ENCODE results near the gene VTI1A.

Gene VTI1A

DNA sequence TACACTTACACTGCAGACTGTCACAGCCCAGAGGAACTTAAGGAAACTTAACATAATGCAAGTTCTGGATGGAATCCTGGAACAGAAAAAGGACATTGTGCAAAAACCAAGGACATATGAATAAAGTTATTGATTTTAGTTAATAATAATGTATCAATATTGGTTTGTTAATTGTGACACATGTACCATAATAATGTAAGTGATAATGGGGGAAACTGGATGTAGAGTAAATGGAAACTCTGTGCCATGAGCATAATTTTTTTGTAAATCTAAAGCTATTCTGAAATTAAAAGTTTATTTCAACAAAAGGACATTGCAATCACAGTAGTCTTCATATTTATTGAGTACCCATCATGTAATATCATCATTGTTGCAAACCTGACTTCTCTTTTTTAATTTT is 107.2 kb downstream of the VTI1A start:
- H3K4me3 Mint-ChIP-seq: no peak overlapping the region
- H3K36me3 Mint-ChIP-seq: peaks cover 7 to 8% of the 10 kb centered on the region in 2 donors
- H3K27me3 Mint-ChIP-seq: no peaks in the 10 kb centered on the region
- no peak overlapping the region for H3K27ac Mint-ChIP-seq
- H3K9me3 Mint-ChIP-seq: no peaks in the 10 kb centered on the region
- DNase-seq: no peak
- ATAC-seq (replicated peaks): no peak
- H3K4me1 Mint-ChIP-seq: no peaks in the 10 kb centered on the region

DNA sequence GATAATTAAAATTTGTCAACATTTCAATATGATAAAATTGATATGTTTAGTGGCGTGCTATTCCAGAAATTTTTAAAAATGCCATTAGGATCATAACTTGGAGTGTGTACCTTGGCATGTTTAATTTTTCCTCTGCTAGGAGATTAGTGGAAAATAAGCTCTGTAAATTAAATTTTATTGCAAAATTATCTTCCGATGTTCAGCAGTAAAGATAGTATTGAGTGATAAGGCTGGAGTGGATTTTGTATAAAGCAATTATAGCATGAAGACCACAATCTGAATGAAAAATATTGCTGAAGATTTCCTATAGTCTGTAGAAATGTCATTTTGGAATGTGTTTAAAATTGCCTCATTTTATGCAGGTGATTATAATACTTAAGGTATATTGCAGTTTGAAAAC is 110.2 kb downstream of the VTI1A start:
- no peaks in the 10 kb centered on the region for H3K27me3 Mint-ChIP-seq
- no peaks in the 10 kb centered on the region for H3K4me1 Mint-ChIP-seq
- ATAC-seq (replicated peaks): no peak
- H3K36me3 Mint-ChIP-seq: peaks cover 6 to 10% of the 10 kb centered on the region in 2 donors
- H3K27ac Mint-ChIP-seq: no peak overlapping the region
- H3K9me3 Mint-ChIP-seq: no peaks in the 10 kb centered on the region
- H3K4me3 Mint-ChIP-seq: no peak overlapping the region
- no peak for DNase-seq

DNA sequence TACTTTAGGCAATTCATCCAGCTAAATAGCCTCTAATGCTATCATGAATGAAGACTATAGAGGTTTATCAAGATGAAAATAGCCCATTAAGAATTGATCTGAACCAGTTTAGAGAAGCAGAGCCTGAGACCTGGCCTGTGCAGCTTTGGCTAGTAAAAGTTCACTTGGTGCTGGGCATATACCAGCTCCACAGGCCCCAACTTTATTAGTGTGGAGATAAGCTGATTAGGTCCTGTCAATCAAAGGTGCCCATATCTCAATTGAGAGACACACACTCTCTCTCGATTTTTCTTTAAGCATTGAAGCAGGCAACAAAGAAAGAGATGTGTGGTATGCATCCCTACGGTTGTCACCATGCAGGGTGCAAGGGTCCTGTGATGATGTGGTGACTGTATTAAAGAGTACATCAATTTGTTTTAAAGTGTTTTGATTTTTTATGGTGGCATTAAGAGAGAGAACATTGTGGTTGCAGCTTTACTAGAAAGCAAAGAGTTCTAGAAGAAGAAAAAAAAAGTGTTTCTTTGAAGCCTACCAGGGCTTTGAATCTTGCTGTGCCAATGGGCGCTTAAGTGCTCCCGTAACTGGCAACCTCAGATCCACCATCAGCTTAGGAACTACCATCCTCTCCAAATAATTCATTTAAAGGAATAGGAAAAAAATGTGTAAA is 111.6 kb downstream of the VTI1A start:
- H3K27me3 Mint-ChIP-seq: no peaks in the 10 kb centered on the region
- H3K36me3 Mint-ChIP-seq: peaks cover 0 to 3% of the 10 kb centered on the region in 2 donors
- H3K4me3 Mint-ChIP-seq: no peak overlapping the region
- no peak for ATAC-seq (replicated peaks)
- no peaks in the 10 kb centered on the region for H3K9me3 Mint-ChIP-seq
- H3K27ac Mint-ChIP-seq: no peak overlapping the region
- H3K4me1 Mint-ChIP-seq: no peaks in the 10 kb centered on the region
- DNase-seq: no peak

DNA sequence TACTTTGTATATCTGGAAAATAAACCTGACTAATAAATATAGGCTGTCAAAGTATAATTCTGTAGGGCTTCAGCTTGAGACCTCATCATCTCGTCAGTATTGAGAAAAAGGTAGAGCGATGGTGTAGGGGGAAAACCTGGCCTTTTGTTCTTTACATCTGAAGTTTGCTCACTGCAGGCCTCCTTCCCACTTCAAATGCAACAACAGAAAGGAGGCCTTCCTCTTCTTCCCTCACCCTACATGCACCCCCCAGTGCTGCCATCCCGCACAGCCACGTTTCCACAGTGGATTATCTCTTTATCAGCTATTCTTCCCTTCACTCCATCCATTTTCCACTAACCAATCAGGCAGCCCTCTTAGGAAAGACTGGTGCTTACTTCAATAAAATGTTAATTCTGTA is 112.3 kb downstream of the VTI1A start:
- Mint-ChIP-seq H3K36me3 (peaks cover 0 to 3% of the 10 kb centered on the region in 2 donors), H3K9me3 (no peaks in the 10 kb centered on the region), H3K27me3 (no peaks in the 10 kb centered on the region), H3K4me3 (no peak overlapping the region), H3K27ac (no peak overlapping the region), H3K4me1 (no peaks in the 10 kb centered on the region)
- DNase-seq: no peak
- no peak for ATAC-seq (replicated peaks)

DNA sequence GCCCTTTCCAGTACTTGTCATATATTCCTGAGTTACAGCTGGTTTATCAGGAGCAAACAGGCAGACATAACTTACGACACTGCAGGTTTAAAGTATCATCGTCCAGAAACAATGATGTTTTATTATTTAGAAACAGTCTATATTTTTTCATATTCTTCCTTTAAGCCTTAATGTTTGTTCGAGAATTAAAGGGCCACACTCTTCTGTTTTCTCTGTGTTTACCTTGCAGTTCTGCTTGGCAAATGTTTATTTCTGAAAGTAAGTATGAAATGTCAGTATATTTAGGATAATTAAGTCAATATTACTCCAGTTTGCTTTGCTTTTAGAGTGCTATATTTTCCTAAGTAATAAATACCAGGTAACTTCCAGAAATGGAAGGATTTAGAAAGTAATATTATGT is 115.1 kb downstream of the VTI1A start:
- Mint-ChIP-seq H3K4me1 (no peaks in the 10 kb centered on the region), H3K27ac (no peak overlapping the region), H3K9me3 (no peaks in the 10 kb centered on the region), H3K27me3 (no peaks in the 10 kb centered on the region), H3K4me3 (no peak overlapping the region), H3K36me3 (peaks cover 0 to 3% of the 10 kb centered on the region in 2 donors)
- DNase-seq (no peak), ATAC-seq (replicated peaks) (no peak)

DNA sequence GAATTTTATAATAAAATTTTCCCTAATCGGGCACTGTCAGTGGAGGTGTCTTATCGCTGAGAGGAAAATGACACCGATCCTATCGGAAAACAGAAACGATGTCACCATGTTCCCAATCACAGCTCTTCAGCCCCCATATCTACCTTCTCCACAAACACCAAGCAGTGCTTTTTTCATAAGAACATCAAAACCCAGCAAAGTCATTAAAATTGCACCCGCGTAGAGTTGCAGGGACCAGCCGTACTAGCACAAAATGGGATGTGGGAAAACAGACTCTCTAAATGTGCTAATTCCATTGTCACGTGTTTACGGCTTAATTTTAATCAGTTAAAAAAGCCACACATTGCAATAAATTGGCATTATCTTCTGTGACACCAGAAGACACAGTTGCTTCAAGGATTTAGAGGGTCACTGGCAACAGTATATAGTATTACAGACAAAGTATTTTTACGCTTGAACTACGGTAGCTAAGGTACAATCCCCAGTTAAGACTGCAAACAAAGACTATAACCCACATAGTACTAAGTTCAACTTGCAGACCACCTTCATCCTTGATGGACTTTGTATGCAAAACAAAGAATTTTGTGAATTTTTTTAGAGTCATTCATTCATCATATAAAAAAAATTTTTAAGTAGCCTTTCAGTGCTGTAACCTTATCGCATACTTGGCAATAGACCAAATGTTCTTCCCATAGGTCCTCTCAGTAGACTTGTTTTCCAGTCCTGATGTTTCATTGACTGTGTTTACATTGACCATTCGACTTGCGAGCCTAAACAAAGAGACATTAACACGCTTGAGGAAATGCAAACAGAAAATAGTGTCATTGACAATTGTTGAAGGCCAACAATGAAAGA is 116.0 kb downstream of the VTI1A start:
- Mint-ChIP-seq H3K4me3 (no peak overlapping the region), H3K27ac (no peak overlapping the region), H3K4me1 (no peaks in the 10 kb centered on the region), H3K36me3 (peaks cover 0 to 3% of the 10 kb centered on the region in 2 donors), H3K27me3 (no peaks in the 10 kb centered on the region), H3K9me3 (no peaks in the 10 kb centered on the region)
- ATAC-seq (replicated peaks) (no peak), DNase-seq (no peak)

DNA sequence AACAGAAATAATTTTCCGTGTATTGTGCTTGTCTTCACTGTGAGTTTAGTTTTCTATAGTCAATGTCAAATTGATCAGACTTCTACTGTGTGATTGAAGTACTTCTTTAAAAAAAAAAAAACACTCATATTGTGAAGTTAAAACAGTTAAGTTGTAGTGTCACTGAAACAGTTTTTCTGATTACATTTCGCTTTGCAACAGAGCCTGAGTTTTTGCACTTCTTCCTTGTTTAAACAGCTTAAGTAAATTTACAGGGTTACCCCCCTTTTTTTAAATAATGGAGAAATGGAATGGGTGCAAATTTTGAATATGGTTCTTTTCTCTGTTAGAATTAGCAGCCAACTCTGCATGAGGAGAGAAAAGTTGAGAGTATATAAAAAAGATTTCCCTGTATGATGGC is 117.3 kb downstream of the VTI1A start:
- no peaks in the 10 kb centered on the region for H3K9me3 Mint-ChIP-seq
- H3K4me1 Mint-ChIP-seq: peaks cover under 1 to 7% of the 10 kb centered on the region in 2 donors

DNA sequence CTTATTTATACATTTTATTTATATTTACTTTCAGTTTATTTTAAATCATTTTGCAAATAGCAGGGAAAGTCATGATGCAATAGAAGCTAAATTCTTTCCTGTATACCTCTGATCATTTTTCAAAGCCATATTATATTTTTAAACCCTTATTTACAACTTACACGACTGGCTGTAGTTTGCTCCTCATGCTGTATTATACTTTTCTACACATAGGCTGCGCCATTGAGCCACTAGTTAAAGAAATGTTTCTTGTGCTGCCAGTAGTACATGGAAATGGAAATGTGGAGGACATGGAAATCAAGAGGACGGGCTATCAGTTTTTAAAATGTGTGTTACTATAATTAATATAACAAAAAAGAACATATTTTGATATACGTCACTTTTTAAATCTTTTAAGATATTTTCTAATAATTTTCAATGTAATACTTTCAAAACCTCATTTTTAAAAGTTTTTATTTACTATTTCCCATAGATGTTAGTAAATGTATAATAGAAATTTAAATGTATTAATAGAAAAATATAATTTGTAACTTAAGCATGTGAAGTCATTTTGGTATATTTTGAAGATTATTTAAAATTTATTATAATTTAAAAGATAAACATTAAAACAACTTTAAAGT is 118.5 kb downstream of the VTI1A start:
- Mint-ChIP-seq H3K27me3 (no peaks in the 10 kb centered on the region), H3K9me3 (no peaks in the 10 kb centered on the region), H3K4me3 (no peak overlapping the region), H3K4me1 (peaks cover 1 to 9% of the 10 kb centered on the region in 2 donors), H3K36me3 (peaks cover 4% of the 10 kb centered on the region in 2 donors), H3K27ac (no peak overlapping the region)
- no peak for ATAC-seq (replicated peaks)
- DNase-seq: no peak

More for the DNA sequence above, 117.3 kb downstream of the VTI1A start:
- H3K27ac Mint-ChIP-seq: no peak overlapping the region
- no peak overlapping the region for H3K4me3 Mint-ChIP-seq
- DNase-seq (no peak), ATAC-seq (replicated peaks) (no peak)
- no peaks in the 10 kb centered on the region for H3K27me3 Mint-ChIP-seq
- H3K36me3 Mint-ChIP-seq: peaks cover 2 to 6% of the 10 kb centered on the region in 2 donors

DNA sequence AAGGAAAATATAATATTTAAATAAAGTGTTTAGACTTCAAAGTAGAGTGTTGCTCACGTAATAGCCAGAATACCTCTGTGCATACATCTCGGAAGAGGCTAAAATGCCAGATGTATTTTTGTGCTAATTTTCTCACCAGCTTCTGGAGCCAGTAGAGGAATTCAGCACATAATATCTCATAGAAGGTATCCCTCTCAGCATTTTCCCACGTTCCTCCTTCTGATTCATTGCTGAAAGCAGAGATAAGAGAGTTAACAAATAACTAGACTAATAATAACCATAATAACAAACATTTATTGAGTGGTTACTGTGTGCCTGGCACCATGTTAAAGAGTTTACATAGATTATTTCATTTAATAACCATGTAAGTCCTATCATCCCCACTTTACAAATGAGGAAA is 123.6 kb downstream of the VTI1A start:
- H3K27me3 Mint-ChIP-seq: no peaks in the 10 kb centered on the region

DNA sequence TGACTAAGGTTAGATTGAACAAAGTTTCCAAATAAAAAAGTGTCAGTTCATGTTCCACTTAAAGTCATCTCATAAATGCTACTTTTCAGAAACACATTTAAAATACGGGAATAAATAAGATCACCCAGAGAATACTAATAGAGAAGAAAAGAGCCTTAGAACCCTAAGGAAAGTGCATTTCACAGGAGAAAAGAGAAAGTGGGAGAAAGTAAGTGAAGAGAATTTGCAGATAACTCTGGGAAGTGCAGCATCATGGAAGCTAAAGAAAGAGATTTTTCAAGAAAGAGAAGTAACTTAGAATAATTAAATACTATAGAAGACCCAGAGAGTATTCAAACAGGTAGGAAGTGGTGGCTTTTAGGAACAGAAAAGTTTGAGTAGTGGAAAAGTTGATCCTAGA is 132.6 kb downstream of the VTI1A start:
- ATAC-seq (replicated peaks) (no peak), DNase-seq (no peak)
- Mint-ChIP-seq H3K27ac (no peak overlapping the region), H3K4me1 (no peaks in the 10 kb centered on the region), H3K27me3 (no peaks in the 10 kb centered on the region), H3K4me3 (no peak overlapping the region), H3K9me3 (no peaks in the 10 kb centered on the region), H3K36me3 (peaks cover 13 to 31% of the 10 kb centered on the region in 2 donors)

More for the DNA sequence above, 123.6 kb downstream of the VTI1A start:
- DNase-seq: no peak
- Mint-ChIP-seq H3K27ac (no peak overlapping the region), H3K36me3 (peaks cover 6 to 14% of the 10 kb centered on the region in 2 donors), H3K9me3 (no peaks in the 10 kb centered on the region), H3K4me1 (peaks cover 1 to 9% of the 10 kb centered on the region in 2 donors), H3K4me3 (no peak overlapping the region)
- ATAC-seq (replicated peaks): no peak

DNA sequence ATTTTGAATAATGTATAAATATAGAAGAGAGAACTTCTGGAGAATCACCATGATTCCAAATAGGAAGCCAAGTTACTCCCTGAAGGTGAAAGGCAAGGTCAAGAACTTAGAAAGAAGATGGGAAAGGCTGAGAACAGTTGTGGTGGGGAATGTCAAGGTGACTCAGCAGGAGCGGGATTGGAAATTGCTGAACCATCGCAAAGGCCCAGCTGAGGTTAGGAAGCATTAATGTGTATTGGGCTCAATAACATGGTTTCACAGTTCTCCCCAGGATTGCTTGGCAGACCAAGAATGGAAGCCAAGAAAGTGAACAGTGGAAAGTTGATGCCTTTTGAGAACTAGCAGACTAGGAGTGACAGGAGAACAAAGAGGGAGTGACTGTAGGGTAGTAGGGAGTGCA is 133.3 kb downstream of the VTI1A start:
- ATAC-seq (replicated peaks) (no peak), DNase-seq (no peak)
- Mint-ChIP-seq H3K4me3 (no peak overlapping the region), H3K4me1 (no peaks in the 10 kb centered on the region), H3K9me3 (no peaks in the 10 kb centered on the region), H3K27me3 (no peaks in the 10 kb centered on the region), H3K27ac (no peak overlapping the region), H3K36me3 (peaks cover 14 to 34% of the 10 kb centered on the region in 2 donors)

DNA sequence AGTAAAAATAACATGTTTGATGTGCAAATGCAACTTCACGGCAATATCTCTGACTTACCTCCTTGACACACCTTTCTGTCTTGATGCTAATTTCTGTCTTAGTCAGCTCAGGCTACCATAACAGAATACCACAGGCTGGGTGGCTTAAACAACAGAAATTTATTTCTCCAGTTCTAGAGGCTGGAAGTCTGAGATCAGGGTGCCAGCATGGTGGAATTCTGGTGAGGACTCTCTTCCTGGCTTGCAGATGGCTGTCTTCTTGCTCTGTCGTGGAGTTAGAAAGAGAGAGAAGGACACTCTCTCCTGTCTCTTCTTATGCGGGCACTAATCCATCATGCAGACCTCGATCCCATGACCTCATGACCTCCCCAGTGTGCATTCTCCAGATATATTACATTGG is 134.9 kb downstream of the VTI1A start:
- ATAC-seq (replicated peaks) (no peak), DNase-seq (no peak)
- H3K36me3 Mint-ChIP-seq: peaks cover 18 to 37% of the 10 kb centered on the region in 2 donors
- no peak overlapping the region for H3K27ac Mint-ChIP-seq
- H3K4me1 Mint-ChIP-seq: peaks cover 2 to 6% of the 10 kb centered on the region in 2 donors
- no peaks in the 10 kb centered on the region for H3K27me3 Mint-ChIP-seq
- H3K9me3 Mint-ChIP-seq: no peaks in the 10 kb centered on the region
- H3K4me3 Mint-ChIP-seq: no peak overlapping the region

DNA sequence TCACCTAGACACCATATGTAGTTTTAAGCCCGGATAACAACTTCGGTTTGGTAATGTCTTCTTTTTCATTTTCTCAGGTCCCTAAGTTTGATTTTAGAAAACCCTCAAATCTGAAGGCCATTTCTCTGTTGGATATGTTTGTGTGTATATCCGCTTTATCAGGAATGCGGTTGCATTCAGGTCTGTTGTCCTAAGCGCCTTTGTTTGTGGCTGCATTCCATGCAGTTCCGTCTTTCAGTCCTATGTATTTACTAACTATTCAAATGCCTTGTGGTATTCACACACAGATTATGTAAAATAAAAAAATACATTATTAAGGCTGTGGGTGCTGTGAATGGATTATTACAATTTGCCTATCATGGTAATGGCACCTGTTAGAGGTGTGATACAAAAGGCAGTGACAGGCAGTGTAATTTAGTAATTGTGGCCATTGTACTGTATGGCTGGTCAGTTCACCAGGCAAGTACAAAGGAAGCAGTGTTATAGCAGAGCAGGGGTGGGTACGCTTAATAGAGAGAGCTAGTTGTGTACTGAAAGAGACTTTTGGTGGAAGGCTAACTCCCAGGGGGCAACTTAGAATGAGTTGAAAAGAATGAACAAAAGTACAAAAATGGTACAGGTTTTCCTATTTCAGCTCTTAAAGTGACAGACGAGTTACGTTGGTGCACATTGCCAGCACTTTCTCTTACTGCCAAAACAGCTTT is 136.4 kb downstream of the VTI1A start:
- H3K27me3 Mint-ChIP-seq: no peaks in the 10 kb centered on the region
- H3K4me3 Mint-ChIP-seq: no peak overlapping the region
- peaks cover 4 to 6% of the 10 kb centered on the region in 2 donors for H3K4me1 Mint-ChIP-seq
- no peaks in the 10 kb centered on the region for H3K9me3 Mint-ChIP-seq
- no peak for ATAC-seq (replicated peaks)
- no peak for DNase-seq
- H3K36me3 Mint-ChIP-seq: peaks cover 14 to 30% of the 10 kb centered on the region in 2 donors
- no peak overlapping the region for H3K27ac Mint-ChIP-seq

DNA sequence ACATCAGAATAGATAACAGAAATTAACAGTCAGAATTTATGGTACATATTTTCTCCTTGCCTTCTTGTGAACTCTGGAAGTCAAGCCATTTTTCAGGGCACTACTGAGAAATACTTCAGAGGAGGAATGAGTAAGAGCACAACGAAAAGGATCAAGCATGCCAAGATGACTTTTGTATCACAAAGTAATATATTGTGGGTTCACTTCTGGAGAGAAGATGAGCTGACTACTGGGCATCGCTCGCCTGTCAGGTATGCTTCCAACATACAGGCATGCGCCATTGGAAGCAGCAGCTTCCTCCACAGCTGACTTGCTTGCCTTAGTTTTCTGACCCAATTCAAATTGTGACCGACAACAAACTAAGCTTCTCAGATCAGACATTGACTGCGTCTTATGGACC is 137.3 kb downstream of the VTI1A start:
- Mint-ChIP-seq H3K27ac (no peak overlapping the region), H3K9me3 (no peaks in the 10 kb centered on the region), H3K36me3 (peaks cover 17 to 32% of the 10 kb centered on the region in 2 donors), H3K4me3 (no peak overlapping the region), H3K4me1 (peaks cover 4 to 6% of the 10 kb centered on the region in 2 donors), H3K27me3 (no peaks in the 10 kb centered on the region)
- ATAC-seq (replicated peaks) (no peak), DNase-seq (no peak)

All from stimulated activated naive B cell treated with anti-CD40 and anti-IgM and Interleukin-4, amounts not matched to agents 10 μg/mL and 1 μg/mL and 100 μg/mL, for 72 hours (primary cell).